ENCODE data around the gene SIGLEC8. TPM values are rescaled to one million over a fixed set of nuclear protein-coding genes. Genes with fewer than 3 reads are reported as not detected.
"Not testable (repeated sequence)": the region's sequence is repeated elsewhere in the genome, so short reads cannot be mapped to it uniquely, and the experiment has no call there.

The SIGLEC8 gene
- total RNA-seq, 4 donors from 2014 or later: 0.45 to 0.49 TPM; not detected in 2

- Histone ChIP-seq H3K27me3 (no peaks in the 10 kb centered on the region), H3K4me1 (no peaks in the 10 kb centered on the region), H3K36me3 (no peaks in the 10 kb centered on the region), H3K4me3 (replicated peaks in 1 of 3) (no peak overlapping the region), H3K27ac (no peak overlapping the region), H3K9me3 (no peaks in the 10 kb centered on the region)
- intact Hi-C loops (cut with DNase I): no loop called here
- 78 to 80% methylated on average over 3 of the region's 3 CpGs for WGBS, 2 donors
- no peak for TF ChIP-seq POLR2A (IDR thresholded peaks at IDR 0.05)
- TF ChIP-seq, protein P1, sequence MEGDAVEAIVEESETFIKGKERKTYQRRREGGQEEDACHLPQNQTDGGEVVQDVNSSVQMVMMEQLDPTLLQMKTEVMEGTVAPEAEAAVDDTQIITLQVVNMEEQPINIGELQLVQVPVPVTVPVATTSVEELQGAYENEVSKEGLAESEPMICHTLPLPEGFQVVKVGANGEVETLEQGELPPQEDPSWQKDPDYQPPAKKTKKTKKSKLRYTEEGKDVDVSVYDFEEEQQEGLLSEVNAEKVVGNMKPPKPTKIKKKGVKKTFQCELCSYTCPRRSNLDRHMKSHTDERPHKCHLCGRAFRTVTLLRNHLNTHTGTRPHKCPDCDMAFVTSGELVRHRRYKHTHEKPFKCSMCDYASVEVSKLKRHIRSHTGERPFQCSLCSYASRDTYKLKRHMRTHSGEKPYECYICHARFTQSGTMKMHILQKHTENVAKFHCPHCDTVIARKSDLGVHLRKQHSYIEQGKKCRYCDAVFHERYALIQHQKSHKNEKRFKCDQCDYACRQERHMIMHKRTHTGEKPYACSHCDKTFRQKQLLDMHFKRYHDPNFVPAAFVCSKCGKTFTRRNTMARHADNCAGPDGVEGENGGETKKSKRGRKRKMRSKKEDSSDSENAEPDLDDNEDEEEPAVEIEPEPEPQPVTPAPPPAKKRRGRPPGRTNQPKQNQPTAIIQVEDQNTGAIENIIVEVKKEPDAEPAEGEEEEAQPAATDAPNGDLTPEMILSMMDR (IDR thresholded peaks at IDR 0.05): no peak
- DNase-seq: no peak
Measured at GRCh38 chr19:51417810-51418157, 40.5 kb downstream of the SIGLEC8 start.

DNA sequence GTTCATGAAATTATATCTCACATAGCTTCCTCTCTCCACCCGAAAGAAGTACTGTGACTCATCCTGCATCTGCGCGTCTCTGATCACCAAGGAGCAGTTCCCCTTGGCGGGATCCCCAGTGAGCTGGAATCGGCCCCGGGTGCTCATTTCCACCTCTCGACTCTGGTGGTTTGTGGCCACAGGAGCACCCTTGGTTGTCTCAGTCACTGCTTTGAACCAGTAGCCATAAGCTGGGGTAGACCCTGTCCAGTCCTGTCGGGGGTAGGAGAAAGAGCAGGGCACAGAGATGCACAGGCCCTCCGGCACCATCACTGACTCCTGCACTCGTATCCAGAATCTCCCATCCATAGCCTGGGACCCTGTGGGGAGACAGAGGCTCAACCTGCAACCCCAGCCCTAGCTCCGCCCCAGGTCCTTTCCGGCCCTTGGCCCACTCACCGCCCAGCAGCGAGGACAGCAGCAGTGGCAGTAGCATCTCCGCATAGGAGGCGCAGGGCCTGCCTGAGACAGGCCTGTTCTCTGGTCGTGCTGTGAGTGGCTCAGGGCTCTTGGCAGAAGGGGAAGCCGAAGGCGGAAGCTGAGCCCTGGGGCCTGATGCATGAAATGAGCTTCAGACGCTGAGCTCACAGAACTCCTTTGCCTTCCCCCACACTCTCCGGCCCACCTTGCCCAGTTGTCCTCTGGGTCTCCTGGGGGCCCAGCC lies 41.0 kb downstream of the SIGLEC8 start, which contains the start of gene SIGLEC10:
Gene SIGLEC10, minus strand, starts transcription at position 536 of the 703 bp plus-strand sequence. Its CDS starts 61 bp downstream, at position 475.
- intact Hi-C loops (cut with DNase I): no loop called here
- H3K4me3 ChIP-seq (replicated peaks in 1 of 3): no peak within 1 kb of the TSS
- DNase-seq: no peak
- H3K9me3 ChIP-seq: no peaks in the 10 kb centered on the region
- no peaks in the 10 kb centered on the region for H3K36me3 ChIP-seq
- TF ChIP-seq, protein P1 (IDR thresholded peaks at IDR 0.05): no peak
- no peaks in the 10 kb centered on the region for H3K4me1 ChIP-seq
- no peaks in the 10 kb centered on the region for H3K27me3 ChIP-seq
- 52 to 58% methylated on average over 18 of the region's 21 CpGs for WGBS, 2 donors
- no peak within 1 kb of the TSS for H3K27ac ChIP-seq

DNA sequence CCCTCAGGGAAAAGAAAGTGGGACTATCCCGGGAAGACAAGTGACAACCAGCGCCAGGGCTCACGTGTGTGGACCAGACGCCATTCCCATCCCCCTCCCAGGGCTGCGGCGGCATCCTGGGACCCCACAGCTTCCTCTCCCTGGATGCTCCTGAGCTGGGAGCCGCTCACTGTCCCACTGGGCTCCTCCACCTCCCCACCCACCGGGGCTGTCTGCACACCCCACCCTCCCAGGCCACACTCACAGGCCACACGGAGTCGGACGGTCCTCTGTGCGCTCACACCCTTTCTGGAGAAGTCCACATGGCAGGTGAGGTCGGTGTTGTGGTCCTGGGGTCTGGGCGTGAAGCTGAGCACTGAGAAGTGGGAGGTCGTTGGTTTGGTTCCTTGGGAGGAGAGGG lies 41.8 kb downstream of the SIGLEC8 start:
- intact Hi-C loops (cut with DNase I); H3K27ac ChIP-seq; H3K27me3 ChIP-seq; H3K9me3 ChIP-seq; DNase-seq; H3K4me1 ChIP-seq; H3K36me3 ChIP-seq; H3K4me3 ChIP-seq (replicated peaks in 1 of 3): not testable (repeated sequence)
- WGBS, 2 donors: 47 to 65% methylated on average over 5 to 11 of the region's 15 CpGs

GRCh38 chr19:51415187-51415586 lies 43.1 kb downstream of the SIGLEC8 start:
- no peaks in the 10 kb centered on the region for H3K4me1 ChIP-seq
- H3K9me3 ChIP-seq: no peaks in the 10 kb centered on the region
- no peak overlapping the region for H3K4me3 ChIP-seq (replicated peaks in 1 of 3)
- WGBS, 2 donors: 82% methylated on average over 11 of the region's 12 CpGs; no CpG with 5 or more reads in 1 of the 2 donors
- H3K36me3 ChIP-seq: no peaks in the 10 kb centered on the region
- DNase-seq: no peak
- intact Hi-C loops (cut with DNase I): no loop called here
- TF ChIP-seq, protein P1 (IDR thresholded peaks at IDR 0.05): no peak
- no peak for TF ChIP-seq POLR2A (IDR thresholded peaks at IDR 0.05)
- no peak overlapping the region for H3K27ac ChIP-seq
- H3K27me3 ChIP-seq: no peaks in the 10 kb centered on the region

GRCh38 chr19:51410950-51411748 lies 47.1 kb downstream of the SIGLEC8 start:
- no peak for TF ChIP-seq POLR2A (IDR thresholded peaks at IDR 0.05)
- TF ChIP-seq, protein P1 (IDR thresholded peaks at IDR 0.05): no peak
- WGBS, 2 donors: 86 to 90% methylated on average over 15 of the region's 15 CpGs
- Histone ChIP-seq H3K4me1 (no peaks in the 10 kb centered on the region), H3K9me3 (no peaks in the 10 kb centered on the region), H3K27ac (no peak overlapping the region), H3K4me3 (replicated peaks in 1 of 3) (no peak overlapping the region), H3K36me3 (no peaks in the 10 kb centered on the region), H3K27me3 (no peaks in the 10 kb centered on the region)
- no peak for DNase-seq
- intact Hi-C loops (cut with DNase I): no loop called here
